Type B pancreatic cell (in vitro differentiated cells): ENCODE data around the gene TOP2B. TPM values are rescaled to one million over a fixed set of nuclear protein-coding genes. Genes with fewer than 3 reads are reported as not detected.

Source experiments
- DNase-seq: peaks from one replicate; pipeline ENCODE4 v3.0.0; 2021; ENCODE audit warnings: mixed read lengths; ENCODE audit not compliant: unreplicated experiment; ENCODE audit errors: extremely low spot score
- H3K27ac Mint-ChIP-seq: 2 replicates; pipeline ENCODE4 v1.8.0; 2021; ENCODE audit warnings: mild to moderate bottlenecking, mixed read lengths
- H3K27me3 Mint-ChIP-seq: 2 replicates; pipeline ENCODE4 v1.8.0; 2021; ENCODE audit warnings: mixed read lengths
- H3K36me3 Mint-ChIP-seq: 2 replicates; pipeline ENCODE4 v1.8.0; 2021; ENCODE audit warnings: mixed read lengths
- H3K4me1 Mint-ChIP-seq: one replicate; pipeline ENCODE4 v1.8.0; 2021; ENCODE audit warnings: mixed read lengths; ENCODE audit not compliant: unreplicated experiment
- H3K4me3 Mint-ChIP-seq: 2 replicates; pipeline ENCODE4 v1.8.0; 2021; ENCODE audit warnings: mild to moderate bottlenecking, mixed read lengths
- H3K9me3 Mint-ChIP-seq: 2 replicates; pipeline ENCODE4 v1.8.0; 2021; ENCODE audit warnings: mixed read lengths
- total RNA-seq: library from RNA; stranded (reverse); gene quantifications from 2 replicates; pipeline ENCODE4 v1.2.1, GENCODE V29; 2021; ENCODE audit warnings: low replicate concordance
- TF ChIP-seq, protein P1 (sequence below): fragments of 200-600 bp; sonication (generic); conservative IDR thresholded peaks from 2 replicates; pipeline ENCODE4 v1.5.0; 2021; ENCODE audit warnings: antibody characterized with exemption, mild to moderate bottlenecking

The TOP2B gene
- total RNA-seq, 1 donor from 2014 or later: 198 TPM

DNA sequence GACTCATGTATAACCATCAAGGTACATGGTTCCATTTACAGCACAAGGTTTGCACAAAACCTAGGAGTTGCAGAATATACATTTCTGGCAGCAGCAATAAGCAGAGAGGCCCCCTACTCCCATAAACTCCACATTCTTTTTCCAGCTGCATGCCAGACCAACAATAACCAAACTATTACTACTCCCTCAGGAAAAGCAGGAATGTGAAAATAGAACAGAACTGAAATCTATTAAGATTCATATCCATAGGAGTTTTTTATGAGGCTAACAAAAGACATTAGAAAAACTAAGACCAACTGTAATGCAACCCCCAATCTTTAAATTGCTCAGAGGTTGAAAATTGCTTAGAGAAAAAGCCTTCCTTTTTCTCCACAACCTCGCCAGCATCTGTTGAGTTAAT, 27.6 kb upstream of the TOP2B start:
- Mint-ChIP-seq H3K4me1 (peaks cover 10% of the 10 kb centered on the region), H3K4me3 (no peak overlapping the region), H3K27me3 (no peaks in the 10 kb centered on the region), H3K9me3 (no peaks in the 10 kb centered on the region), H3K36me3 (no peaks in the 10 kb centered on the region), H3K27ac (no peak overlapping the region)
- TF ChIP-seq, protein P1, sequence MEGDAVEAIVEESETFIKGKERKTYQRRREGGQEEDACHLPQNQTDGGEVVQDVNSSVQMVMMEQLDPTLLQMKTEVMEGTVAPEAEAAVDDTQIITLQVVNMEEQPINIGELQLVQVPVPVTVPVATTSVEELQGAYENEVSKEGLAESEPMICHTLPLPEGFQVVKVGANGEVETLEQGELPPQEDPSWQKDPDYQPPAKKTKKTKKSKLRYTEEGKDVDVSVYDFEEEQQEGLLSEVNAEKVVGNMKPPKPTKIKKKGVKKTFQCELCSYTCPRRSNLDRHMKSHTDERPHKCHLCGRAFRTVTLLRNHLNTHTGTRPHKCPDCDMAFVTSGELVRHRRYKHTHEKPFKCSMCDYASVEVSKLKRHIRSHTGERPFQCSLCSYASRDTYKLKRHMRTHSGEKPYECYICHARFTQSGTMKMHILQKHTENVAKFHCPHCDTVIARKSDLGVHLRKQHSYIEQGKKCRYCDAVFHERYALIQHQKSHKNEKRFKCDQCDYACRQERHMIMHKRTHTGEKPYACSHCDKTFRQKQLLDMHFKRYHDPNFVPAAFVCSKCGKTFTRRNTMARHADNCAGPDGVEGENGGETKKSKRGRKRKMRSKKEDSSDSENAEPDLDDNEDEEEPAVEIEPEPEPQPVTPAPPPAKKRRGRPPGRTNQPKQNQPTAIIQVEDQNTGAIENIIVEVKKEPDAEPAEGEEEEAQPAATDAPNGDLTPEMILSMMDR: no peak
- no peak for DNase-seq

DNA sequence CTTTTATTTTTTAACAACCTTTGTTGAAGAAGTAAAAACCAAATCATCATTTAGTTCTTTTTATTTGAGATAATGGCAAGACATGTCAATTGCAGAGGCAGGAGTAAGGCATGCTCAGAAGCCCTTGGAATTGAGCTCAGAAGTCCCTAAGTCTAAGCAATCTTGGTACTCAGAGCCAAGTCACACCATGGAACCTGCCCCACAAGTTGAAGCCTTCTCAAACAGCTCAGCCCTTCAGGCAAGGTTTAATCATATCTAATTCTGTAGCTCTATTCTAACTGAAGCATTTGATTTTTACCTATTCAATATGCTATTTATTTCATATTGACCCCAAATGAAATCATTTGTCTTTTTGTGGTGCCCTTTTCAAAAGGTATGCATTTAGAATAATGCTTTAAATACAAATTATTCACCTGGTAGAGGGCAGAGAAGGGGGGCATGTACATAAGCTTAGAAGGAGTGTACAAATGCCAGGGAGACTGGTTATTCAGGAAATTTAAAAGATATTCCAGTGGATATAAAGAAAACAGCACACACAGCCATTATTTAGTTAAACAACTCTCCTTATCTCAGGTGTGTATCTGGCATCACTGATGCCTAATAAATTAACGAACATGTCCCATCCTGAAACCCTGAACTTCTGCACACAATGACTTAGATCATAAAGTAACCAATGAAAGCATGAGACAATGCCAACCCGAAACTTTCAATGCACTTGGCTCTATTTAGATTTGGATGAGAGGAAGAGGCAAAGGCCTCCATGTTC, 26.2 kb upstream of the TOP2B start:
- Mint-ChIP-seq H3K27me3 (no peaks in the 10 kb centered on the region), H3K4me1 (peaks cover 10% of the 10 kb centered on the region), H3K9me3 (no peaks in the 10 kb centered on the region), H3K4me3 (no peak overlapping the region), H3K27ac (peak overlapping the region; percentile 7), H3K36me3 (no peaks in the 10 kb centered on the region)
- DNase-seq: no peak
- TF ChIP-seq, protein P1: no peak

DNA sequence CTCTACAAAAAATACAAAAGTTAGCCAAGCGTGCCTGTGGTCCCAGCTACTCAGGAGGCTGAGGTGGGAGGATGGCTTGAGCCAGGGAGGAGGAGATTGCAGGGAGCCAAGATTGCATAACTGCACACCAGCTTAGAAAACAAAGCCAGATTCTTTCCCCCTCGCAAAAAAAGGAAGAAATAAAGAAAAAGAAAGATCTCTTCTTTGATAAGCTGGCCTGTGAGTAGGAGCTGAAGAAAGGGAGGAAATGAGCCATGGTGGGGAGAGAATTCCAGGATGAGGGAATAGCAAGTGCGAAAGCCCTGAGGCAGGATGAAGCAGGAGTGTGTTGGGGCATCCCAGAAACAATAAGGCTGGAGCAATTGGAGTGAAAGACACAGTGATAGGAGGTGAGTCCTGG, 24.5 kb upstream of the TOP2B start:
- Mint-ChIP-seq H3K27ac (no peak overlapping the region), H3K9me3 (no peaks in the 10 kb centered on the region), H3K4me1 (peaks cover 10% of the 10 kb centered on the region), H3K36me3 (no peaks in the 10 kb centered on the region), H3K27me3 (no peaks in the 10 kb centered on the region), H3K4me3 (no peak overlapping the region)
- no peak for DNase-seq
- TF ChIP-seq, protein P1: no peak

DNA sequence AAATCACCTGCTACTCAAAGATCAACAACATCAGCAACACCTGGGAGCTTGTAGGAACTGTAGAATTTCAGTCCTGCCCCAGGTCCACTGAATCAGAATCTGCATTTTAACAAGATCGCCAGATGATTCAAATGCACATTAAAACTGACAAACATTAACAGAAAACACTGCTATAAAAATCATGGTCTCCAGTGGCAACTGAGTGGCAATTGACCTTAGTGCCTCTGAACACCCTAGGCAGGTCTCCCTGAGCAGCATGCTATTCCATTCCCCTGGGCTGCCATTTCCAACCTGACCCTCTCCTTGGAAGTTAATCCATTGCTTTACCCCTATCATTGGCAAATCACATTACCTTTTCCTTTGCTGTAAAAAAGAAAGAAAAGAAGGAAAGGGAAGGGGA, 23.0 kb upstream of the TOP2B start:
- DNase-seq: no peak
- Mint-ChIP-seq H3K4me1 (peaks cover 10% of the 10 kb centered on the region), H3K36me3 (no peaks in the 10 kb centered on the region), H3K27me3 (no peaks in the 10 kb centered on the region), H3K4me3 (no peak overlapping the region), H3K9me3 (no peaks in the 10 kb centered on the region), H3K27ac (no peak overlapping the region)
- TF ChIP-seq, protein P1: no peak

DNA sequence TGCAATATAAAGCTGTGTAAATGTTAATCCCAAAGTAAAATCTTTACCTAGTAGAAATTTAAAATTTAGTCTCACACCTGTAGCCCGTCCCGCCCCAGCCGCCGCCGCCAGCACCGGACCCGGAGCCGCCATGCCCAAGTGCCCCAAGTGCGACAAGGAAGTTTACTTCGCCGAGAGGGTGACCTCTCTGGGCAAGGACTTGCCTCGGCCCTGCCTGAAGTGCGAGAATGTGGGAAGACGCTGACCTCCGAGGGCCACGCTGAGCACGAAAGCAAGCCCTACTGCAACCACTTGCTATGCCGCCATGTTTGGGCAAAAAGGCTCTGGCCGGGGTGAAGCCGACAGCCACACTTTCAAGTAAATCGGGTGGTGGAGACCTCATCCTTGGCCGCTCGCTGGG, 22.1 kb upstream of the TOP2B start:
- no peak overlapping the region for H3K27ac Mint-ChIP-seq
- H3K4me1 Mint-ChIP-seq: peaks cover 4% of the 10 kb centered on the region
- H3K4me3 Mint-ChIP-seq: no peak overlapping the region
- no peaks in the 10 kb centered on the region for H3K9me3 Mint-ChIP-seq
- TF ChIP-seq, protein P1: no peak
- DNase-seq: no peak
- H3K27me3 Mint-ChIP-seq: no peaks in the 10 kb centered on the region
- H3K36me3 Mint-ChIP-seq: no peaks in the 10 kb centered on the region
